GM10847 (cell line): ENCODE measurements around the gene NRBF2.

Experiments used
- POLR2A ChIP-seq: IDR thresholded peaks from 2 replicates; pipeline ENCODE4 v1.6.1; 2011; ENCODE audit not compliant: insufficient read length; ENCODE audit errors: extremely low read depth

The NRBF2 gene

GRCh38 chr10:63116452-63117072 lies 16.6 kb upstream of the NRBF2 start:
- no peak for TF ChIP-seq POLR2A

GRCh38 chr10:63119041-63119440 lies 14.1 kb upstream of the NRBF2 start:
- no peak for TF ChIP-seq POLR2A

GRCh38 chr10:63120554-63120953 lies 12.6 kb upstream of the NRBF2 start:
- no peak for TF ChIP-seq POLR2A

- no peak for TF ChIP-seq POLR2A
Observed at GRCh38 chr10:63123727-63124362, 9.3 kb upstream of the NRBF2 start.

- no peak for TF ChIP-seq POLR2A
Observed at GRCh38 chr10:63125459-63125858, 7.7 kb upstream of the NRBF2 start.

GRCh38 chr10:63128443-63128842 lies 4.7 kb upstream of the NRBF2 start:
- no peak for TF ChIP-seq POLR2A

GRCh38 chr10:63129888-63130287 lies 3.2 kb upstream of the NRBF2 start:
- TF ChIP-seq POLR2A = no peak

- no peak for TF ChIP-seq POLR2A
Observed at GRCh38 chr10:63132651-63133055, 475 bp upstream of the NRBF2 start.

GRCh38 chr10:63133821-63134557 lies 861 bp downstream of the NRBF2 start:
- TF ChIP-seq POLR2A = no peak

GRCh38 chr10:63137306-63137705 lies 4.2 kb downstream of the NRBF2 start:
- TF ChIP-seq POLR2A = no peak

GRCh38 chr10:63140077-63140476 lies 6.9 kb downstream of the NRBF2 start:
- TF ChIP-seq POLR2A = no peak

- TF ChIP-seq POLR2A = no peak
Observed at GRCh38 chr10:63142136-63142535, 9.0 kb downstream of the NRBF2 start.

GRCh38 chr10:63143987-63144386 lies 10.9 kb downstream of the NRBF2 start:
- no peak for TF ChIP-seq POLR2A

GRCh38 chr10:63145782-63146181 lies 12.7 kb downstream of the NRBF2 start:
- no peak for TF ChIP-seq POLR2A

GRCh38 chr10:63146503-63146902 lies 13.4 kb downstream of the NRBF2 start:
- TF ChIP-seq POLR2A = no peak

GRCh38 chr10:63150745-63151144 lies 17.6 kb downstream of the NRBF2 start:
- no peak for TF ChIP-seq POLR2A
